Trophoblast cell (in vitro differentiated cells and primary cell): Measurements from ENCODE around the gene MUC5AC.
"Not testable (repeated sequence)": the region's sequence is repeated elsewhere in the genome, so short reads cannot be mapped to it uniquely, and the experiment has no call there.

Experiments
- DNase-seq, 2 donors: peaks; one replicate each; pipeline ENCODE4 v3.0.0-alpha.2; 2016
- H2AFZ ChIP-seq: 2 replicates; pipeline ENCODE4 v1.6.1; 2013; ENCODE audit warnings: low read length, moderate library complexity, mild to moderate bottlenecking; ENCODE audit not compliant: insufficient read depth, poor library complexity
- H2AK5ac ChIP-seq: 2 replicates; pipeline ENCODE4 v1.6.1; 2013; ENCODE audit warnings: mild to moderate bottlenecking, low read length
- H2BK120ac ChIP-seq: 2 replicates; pipeline ENCODE4 v1.6.1; 2013; ENCODE audit warnings: low read length, mild to moderate bottlenecking, moderate library complexity; ENCODE audit not compliant: insufficient read depth, poor library complexity
- H2BK12ac ChIP-seq: 2 replicates; pipeline ENCODE4 v1.6.1; 2013; ENCODE audit warnings: mild to moderate bottlenecking, low read length, moderate library complexity
- H2BK5ac ChIP-seq: 2 replicates; pipeline ENCODE4 v1.6.1; 2013; ENCODE audit warnings: low read length, low read depth, moderate library complexity, mild to moderate bottlenecking; ENCODE audit not compliant: poor library complexity
- H3K14ac ChIP-seq: 2 replicates; pipeline ENCODE4 v1.6.1; 2013; ENCODE audit warnings: mild to moderate bottlenecking, low read length
- H3K18ac ChIP-seq: 2 replicates; pipeline ENCODE4 v1.6.1; 2013; ENCODE audit warnings: mild to moderate bottlenecking, low read length
- H3K23ac ChIP-seq: 2 replicates; pipeline ENCODE4 v1.6.1; 2013; ENCODE audit warnings: low read length
- H3K27ac ChIP-seq: 2 replicates; pipeline ENCODE4 v1.5.1; 2013; ENCODE audit warnings: low read depth, mild to moderate bottlenecking, inconsistent platforms, low read length, moderate library complexity
- H3K27me3 ChIP-seq: 2 replicates; pipeline ENCODE4 v1.6.1; 2013; ENCODE audit warnings: inconsistent platforms, mild to moderate bottlenecking, low read length, moderate library complexity; ENCODE audit not compliant: insufficient read depth
- H3K36me3 ChIP-seq, 2 experiments: 1 replicate in 1 of 2; 2 replicates in 1 of 2; pipeline ENCODE4 v1.6.1; 2013; ENCODE audit warnings: low read length in 2 of 2, mild to moderate bottlenecking in 2 of 2, moderate library complexity in 1 of 2; ENCODE audit not compliant: insufficient read depth in 2 of 2, control insufficient read depth in 1 of 2
- H3K4ac ChIP-seq: 2 replicates; pipeline ENCODE4 v1.6.1; 2013; ENCODE audit warnings: low read depth, mild to moderate bottlenecking, low read length, moderate library complexity
- H3K4me1 ChIP-seq, 2 experiments: 1 replicate in 1 of 2; 2 replicates in 1 of 2; pipeline ENCODE4 v1.6.1; 2013; ENCODE audit warnings: low read length in 2 of 2, mild to moderate bottlenecking in 2 of 2, moderate library complexity in 1 of 2; ENCODE audit not compliant: insufficient read depth in 2 of 2, control insufficient read depth in 1 of 2
- H3K4me2 ChIP-seq: 2 replicates; pipeline ENCODE4 v1.6.1; 2013; ENCODE audit warnings: inconsistent platforms, mild to moderate bottlenecking, low read length, moderate library complexity
- H3K4me3 ChIP-seq: 2 replicates; pipeline ENCODE4 v1.5.1; 2013; ENCODE audit warnings: mild to moderate bottlenecking, low read depth, low read length, inconsistent platforms
- H3K79me1 ChIP-seq: one replicate; pipeline ENCODE4 v1.6.1; 2013; ENCODE audit warnings: low read length
- H3K79me2 ChIP-seq: 2 replicates; pipeline ENCODE4 v1.6.1; 2013; ENCODE audit warnings: low read length, mild to moderate bottlenecking; ENCODE audit not compliant: control insufficient read depth, insufficient read depth, poor library complexity
- H3K9ac ChIP-seq: 2 replicates; pipeline ENCODE4 v1.6.1; 2013; ENCODE audit warnings: mild to moderate bottlenecking, low read length
- H3K9me3 ChIP-seq: 2 replicates; pipeline ENCODE4 v1.6.1; 2013; ENCODE audit warnings: low read depth, mild to moderate bottlenecking, control low read depth, inconsistent platforms, low read length; ENCODE audit not compliant: insufficient read depth
- H4K12ac ChIP-seq: 2 replicates; pipeline ENCODE4 v1.6.1; 2013; ENCODE audit warnings: low read depth, mild to moderate bottlenecking, low read length, moderate library complexity
- H4K8ac ChIP-seq: 2 replicates; pipeline ENCODE4 v1.6.1; 2013; ENCODE audit warnings: low read depth, mild to moderate bottlenecking, low read length, moderate library complexity
- H4K91ac ChIP-seq: one replicate; pipeline ENCODE4 v1.6.1; 2013; ENCODE audit warnings: low read depth, mild to moderate bottlenecking, low read length, moderate library complexity
- WGBS: extraction: QIAGEN DNeasy Blood & Tissue Kit; methylation state at CpG from one replicate; pipeline ENCODE4 v1.1.7; 2013; ENCODE audit warnings: missing lambda C conversion rate; ENCODE audit not compliant: insufficient read length, insufficient coverage; ENCODE audit errors: extremely low coverage; 5-methylcytosine and 5-hydroxymethylcytosine counted together

Gene MUC5AC

DNA sequence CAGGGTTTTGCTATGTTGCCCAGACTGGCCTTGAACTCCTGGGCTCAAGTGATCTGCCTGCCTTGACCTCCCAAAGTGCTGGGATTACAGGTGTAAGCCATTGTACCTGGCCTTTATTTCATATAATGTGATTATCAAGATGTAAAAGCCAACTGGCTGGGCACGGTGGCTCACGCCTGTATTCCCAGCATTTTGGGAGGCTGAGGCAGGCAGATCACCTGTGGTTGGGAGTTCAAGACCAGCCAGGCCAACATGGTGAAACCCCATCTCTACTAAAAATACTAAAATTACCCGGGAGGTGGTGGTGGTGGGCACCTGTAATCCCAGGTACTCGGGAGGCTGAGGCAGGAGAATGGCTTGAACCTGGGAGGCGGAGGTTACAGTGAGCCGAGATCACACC lies 42.5 kb upstream of the MUC5AC start:
- WGBS, result no CpG with 5 or more reads among the region's 6 CpGs
- not testable (repeated sequence) for H2BK5ac ChIP-seq, H3K27ac ChIP-seq, H3K9ac ChIP-seq, H3K4me3 ChIP-seq, H3K4me1 ChIP-seq, H3K23ac ChIP-seq, H2AK5ac ChIP-seq, H3K79me1 ChIP-seq, H3K4me2 ChIP-seq, H3K27me3 ChIP-seq, H4K12ac ChIP-seq, H2BK12ac ChIP-seq, H3K14ac ChIP-seq, H3K36me3 ChIP-seq, H4K91ac ChIP-seq, H4K8ac ChIP-seq, H3K18ac ChIP-seq, H2BK120ac ChIP-seq, H2AFZ ChIP-seq, H3K79me2 ChIP-seq, H3K4ac ChIP-seq, DNase-seq
- H3K9me3 ChIP-seq, result peaks cover 21% of the 10 kb centered on the region

GRCh38 chr11:1116104-1116503 lies 41.6 kb upstream of the MUC5AC start:
- Histone ChIP-seq H2AFZ (no peak overlapping the region), H3K79me2 (no peaks in the 10 kb centered on the region), H2AK5ac (no peak overlapping the region), H3K27me3 (no peaks in the 10 kb centered on the region), H3K9me3 (peaks cover 21% of the 10 kb centered on the region), H3K4me3 (no peak overlapping the region), H3K79me1 (no peaks in the 10 kb centered on the region), H4K91ac (no peak overlapping the region), H3K4ac (no peak overlapping the region), H3K14ac (no peak overlapping the region), H3K9ac (no peak overlapping the region), H2BK12ac (no peak overlapping the region), H3K4me1 (no peaks in the 10 kb centered on the region), H4K8ac (no peak overlapping the region), H3K23ac (no peak overlapping the region), H2BK120ac (no peak overlapping the region), H3K36me3 (no peaks in the 10 kb centered on the region), H2BK5ac (no peak overlapping the region), H3K27ac (no peak overlapping the region), H3K18ac (no peak overlapping the region), H3K4me2 (no peak overlapping the region), H4K12ac (no peak overlapping the region)
- no peak for DNase-seq
- WGBS, result 100% methylated on average over 2 of the region's 12 CpGs

DNA sequence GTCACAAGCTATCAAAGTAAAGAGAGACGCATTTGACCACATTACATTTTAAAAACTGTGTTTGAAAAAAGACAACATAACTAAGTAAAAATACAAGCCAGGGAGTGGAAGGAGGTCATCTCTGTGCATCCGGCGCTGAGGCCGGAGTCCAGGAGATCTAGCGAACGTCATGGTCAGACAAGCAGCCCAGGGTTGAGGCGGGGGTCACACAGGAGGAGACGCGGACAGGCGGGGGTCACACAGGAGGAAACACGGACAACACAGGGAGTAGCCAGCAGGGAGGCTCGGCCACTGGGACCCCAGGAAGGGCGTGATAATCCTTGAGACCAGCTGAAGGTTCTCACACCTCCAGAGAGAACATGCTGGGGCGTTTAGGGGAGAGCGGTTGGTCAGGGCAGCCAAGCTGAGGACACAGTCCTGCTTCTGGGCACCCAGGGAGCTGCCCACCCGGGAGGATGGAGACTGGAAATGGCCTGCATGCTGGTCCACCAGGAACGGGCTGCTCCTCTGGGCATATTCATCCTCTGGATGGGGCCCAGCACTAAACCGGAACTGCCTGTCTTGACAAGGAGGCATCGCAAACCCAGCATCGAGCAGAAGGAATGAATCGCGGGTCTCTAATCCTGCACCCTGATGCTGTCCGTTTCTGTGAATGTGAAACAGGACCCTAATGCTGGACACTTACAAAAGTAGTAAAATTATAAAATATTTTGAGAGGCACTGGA lies 40.9 kb upstream of the MUC5AC start:
- Histone ChIP-seq H2BK5ac (no peak overlapping the region), H3K4me3 (no peak overlapping the region), H3K79me2 (no peaks in the 10 kb centered on the region), H4K8ac (no peak overlapping the region), H2BK120ac (no peak overlapping the region), H3K9me3 (peaks cover 22% of the 10 kb centered on the region), H3K9ac (no peak overlapping the region), H3K4ac (no peak overlapping the region), H4K12ac (no peak overlapping the region), H2AK5ac (no peak overlapping the region), H3K4me1 (no peaks in the 10 kb centered on the region), H3K27ac (no peak overlapping the region), H3K18ac (no peak overlapping the region), H3K27me3 (no peaks in the 10 kb centered on the region), H3K36me3 (no peaks in the 10 kb centered on the region), H3K79me1 (no peaks in the 10 kb centered on the region), H3K4me2 (no peak overlapping the region), H2BK12ac (no peak overlapping the region), H4K91ac (no peak overlapping the region), H2AFZ (no peak overlapping the region), H3K23ac (no peak overlapping the region), H3K14ac (no peak overlapping the region)
- DNase-seq, result no peak
- no CpG with 5 or more reads among the region's 23 CpGs for WGBS

GRCh38 chr11:1117992-1118391 lies 39.8 kb upstream of the MUC5AC start:
- no peak overlapping the region for H4K8ac ChIP-seq
- no peak overlapping the region for H2AK5ac ChIP-seq
- H3K4me3 ChIP-seq, result no peak overlapping the region
- H3K9me3 ChIP-seq, result peaks cover 27% of the 10 kb centered on the region
- WGBS, result no CpG with 5 or more reads among the region's 6 CpGs
- no peaks in the 10 kb centered on the region for H3K36me3 ChIP-seq
- no peaks in the 10 kb centered on the region for H3K27me3 ChIP-seq
- no peaks in the 10 kb centered on the region for H3K79me2 ChIP-seq
- H4K91ac ChIP-seq, result no peak overlapping the region
- no peak overlapping the region for H3K23ac ChIP-seq
- H2AFZ ChIP-seq, result no peak overlapping the region
- DNase-seq, result no peak
- no peak overlapping the region for H3K27ac ChIP-seq
- no peak overlapping the region for H3K14ac ChIP-seq
- no peak overlapping the region for H3K4me2 ChIP-seq
- no peak overlapping the region for H3K9ac ChIP-seq
- no peak overlapping the region for H2BK12ac ChIP-seq
- no peak overlapping the region for H2BK5ac ChIP-seq
- H3K4me1 ChIP-seq, result no peaks in the 10 kb centered on the region
- no peaks in the 10 kb centered on the region for H3K79me1 ChIP-seq
- no peak overlapping the region for H2BK120ac ChIP-seq
- H3K18ac ChIP-seq, result no peak overlapping the region
- H4K12ac ChIP-seq, result no peak overlapping the region
- no peak overlapping the region for H3K4ac ChIP-seq
